GM21390 (cell line): ENCODE results near the gene MED23.

Experiments used
- ATAC-seq: cut with Tn5 transposase; IDR thresholded peaks from one replicate; pipeline ENCODE4 v1.9.1; 2021; ENCODE audit not compliant: unreplicated experiment

Gene MED23

GRCh38 chr6:131627724-131628682 is at the start of gene MED23:
MED23 (minus strand) TSS chr6:131628242; CDS start chr6:131628049, 193 bp downstream.
- peak; percentile 98 for ATAC-seq

DNA sequence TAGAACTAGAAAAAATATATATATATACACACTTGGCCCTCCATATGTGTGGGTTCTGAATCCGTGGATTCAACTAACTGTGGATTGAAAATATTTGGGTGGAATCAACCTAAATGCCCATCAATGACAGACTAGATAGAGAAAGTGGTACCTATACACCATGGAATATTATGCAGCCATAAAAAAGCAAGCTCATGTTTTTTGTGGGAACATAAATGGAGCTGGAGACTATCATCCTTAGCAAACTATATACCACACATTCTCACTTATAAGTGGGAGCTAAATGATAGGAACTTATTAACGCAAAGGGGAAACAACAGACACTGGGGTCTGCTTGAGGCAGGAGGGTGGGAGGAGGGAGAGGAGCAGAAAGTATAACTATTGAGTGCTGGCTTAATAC is 45.1 kb upstream of the MED23 start:
- ATAC-seq: no peak

GRCh38 chr6:131669891-131670290 is 41.8 kb upstream of the MED23 start:
- ATAC-seq: no peak

- no peak for ATAC-seq
Measured at GRCh38 chr6:131663578-131664165, 35.6 kb upstream of the MED23 start.

DNA sequence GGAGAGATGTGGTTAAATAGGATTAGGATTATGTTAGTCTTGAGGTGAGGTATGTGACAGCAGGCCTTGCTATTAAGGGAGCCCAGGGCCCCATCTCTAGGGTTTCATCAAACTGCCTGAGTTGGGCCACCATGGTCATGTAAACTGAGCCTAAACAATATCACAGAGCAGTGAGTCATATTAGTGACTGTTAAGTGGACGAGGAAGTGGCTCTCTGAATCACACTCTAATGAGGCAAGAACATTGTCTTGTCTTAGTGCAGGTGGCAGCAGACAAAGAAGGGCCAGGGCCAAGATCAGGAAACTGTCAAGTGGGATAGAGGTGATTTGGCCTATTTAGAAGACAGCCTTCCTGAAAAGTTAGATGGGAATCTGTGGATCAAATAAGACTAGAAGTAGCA is 32.2 kb upstream of the MED23 start:
- no peak for ATAC-seq

DNA sequence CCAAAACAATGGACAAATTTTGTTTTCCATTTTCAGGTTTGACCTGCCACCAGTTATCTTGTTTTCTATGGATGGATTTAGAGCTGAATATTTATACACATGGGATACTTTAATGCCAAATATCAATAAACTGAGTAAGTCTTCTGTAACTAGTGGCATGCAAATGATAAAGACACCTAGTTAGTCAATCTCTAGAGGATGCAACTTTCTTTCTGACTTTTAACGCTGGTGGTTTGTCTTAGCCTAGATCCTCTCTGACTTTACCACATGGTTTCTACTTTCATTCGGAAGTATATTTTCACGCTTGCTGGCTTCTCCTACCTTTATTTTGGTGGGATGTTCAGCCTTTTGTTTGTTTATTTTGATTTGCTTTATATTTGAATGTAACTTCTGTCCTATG is 30.2 kb upstream of the MED23 start:
- ATAC-seq: no peak

DNA sequence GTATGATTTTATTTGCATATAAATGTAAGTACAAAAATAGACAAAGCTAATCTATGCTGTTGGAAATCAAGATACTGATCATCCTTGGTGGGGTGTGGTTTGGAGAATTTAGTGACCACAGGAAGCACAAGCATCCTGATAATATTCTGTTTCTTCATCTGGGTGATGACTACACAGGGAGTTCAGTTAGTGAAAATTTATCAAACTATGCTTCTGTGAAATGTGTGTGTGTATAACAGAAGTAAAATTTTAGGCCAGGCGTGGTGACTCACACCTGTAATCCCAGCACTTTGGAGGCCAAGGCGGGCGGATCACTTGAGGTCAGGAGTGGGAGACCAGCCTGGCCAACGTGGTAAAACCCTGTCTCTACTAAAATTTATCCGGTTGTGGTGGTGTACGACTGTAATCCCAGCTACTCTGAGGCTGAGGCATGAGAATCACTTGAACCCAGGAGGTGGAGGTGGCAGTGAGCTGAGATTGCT is 29.6 kb upstream of the MED23 start:
- ATAC-seq: no peak

GRCh38 chr6:131657222-131657621 is 29.2 kb upstream of the MED23 start:
- ATAC-seq: no peak

DNA sequence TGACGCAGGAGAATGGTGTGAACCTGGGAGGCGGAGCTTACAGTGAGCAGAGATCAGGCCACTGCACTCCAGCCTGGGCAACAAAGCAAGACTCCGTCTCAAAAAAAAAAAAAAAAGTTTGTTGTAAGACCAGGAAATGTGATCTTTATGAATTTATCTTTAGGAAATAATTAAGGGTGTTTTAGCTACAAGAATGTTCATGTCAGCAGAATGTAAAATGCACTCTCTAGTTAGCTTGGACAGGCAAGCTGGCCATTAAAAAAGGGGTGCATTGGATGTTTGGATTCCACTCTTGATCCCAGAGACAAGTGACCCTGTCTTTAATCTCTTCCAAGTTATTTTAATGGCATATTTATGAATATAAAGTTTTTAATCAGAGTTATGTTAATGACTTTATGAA is 28.6 kb upstream of the MED23 start:
- ATAC-seq: no peak

- no peak for ATAC-seq
Measured at GRCh38 chr6:131655951-131656350, 27.9 kb upstream of the MED23 start.

DNA sequence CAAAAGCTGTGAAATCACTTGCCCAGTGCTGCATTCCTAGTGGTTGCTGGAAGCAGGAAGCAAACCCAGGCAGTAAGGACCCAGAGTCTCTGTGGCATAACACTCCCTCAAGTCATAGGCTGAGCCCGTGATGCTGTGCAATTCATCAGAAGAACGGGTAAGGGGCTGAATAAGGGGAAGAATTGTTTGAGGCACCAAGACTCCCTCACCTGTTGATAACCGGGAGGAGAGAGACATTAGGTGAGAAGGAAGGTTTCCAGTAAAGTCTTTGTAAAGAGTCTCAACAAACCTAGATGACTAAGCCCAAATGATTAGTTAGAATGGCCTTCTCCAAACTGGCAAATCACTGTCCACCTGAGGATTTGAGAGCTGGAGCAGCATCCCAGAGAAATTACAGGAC is 27.3 kb upstream of the MED23 start:
- no peak for ATAC-seq

GRCh38 chr6:131654326-131654725 is 26.3 kb upstream of the MED23 start:
- no peak for ATAC-seq

- ATAC-seq: no peak
Measured at GRCh38 chr6:131652472-131652871, 24.4 kb upstream of the MED23 start.

DNA sequence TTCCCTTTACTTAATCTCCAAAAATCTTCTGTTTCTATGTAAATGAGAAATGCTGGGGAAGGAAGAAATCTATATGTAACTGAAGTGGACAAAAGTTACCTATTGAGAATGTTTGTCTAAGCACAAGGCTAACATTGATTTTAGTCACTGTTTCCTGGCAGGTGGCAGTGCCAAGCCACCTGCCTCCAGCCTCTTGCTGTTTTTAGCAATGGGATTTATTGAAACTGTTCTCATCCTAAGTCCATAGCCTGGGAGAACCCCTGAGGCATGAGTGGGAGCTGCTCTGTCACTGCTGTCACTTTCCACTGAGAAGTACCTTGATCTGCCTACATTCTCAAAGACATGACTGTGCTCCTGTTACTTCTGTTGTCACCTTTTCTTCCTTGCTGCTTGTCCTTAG is 23.7 kb upstream of the MED23 start:
- ATAC-seq: no peak

- ATAC-seq: no peak
Measured at GRCh38 chr6:131646249-131646670, 18.2 kb upstream of the MED23 start.

DNA sequence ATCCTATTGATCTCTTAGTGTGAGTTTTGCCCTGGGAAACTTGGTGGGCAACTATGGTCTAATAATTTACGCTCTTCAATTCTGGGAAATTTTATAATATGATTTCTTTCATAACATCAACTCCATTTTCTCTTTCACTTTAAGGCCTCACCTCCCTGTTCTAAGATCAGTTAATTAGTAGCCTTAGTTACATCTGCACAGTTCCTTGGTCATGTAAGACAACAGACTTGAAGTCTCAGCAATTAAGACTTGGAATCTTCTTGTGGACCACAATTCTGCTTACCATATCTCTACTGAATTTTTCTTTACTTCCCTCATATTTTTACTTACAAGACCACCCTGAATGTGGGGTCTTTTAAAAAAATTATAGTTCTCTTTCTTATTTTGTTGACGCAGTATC is 17.8 kb upstream of the MED23 start:
- no peak for ATAC-seq

DNA sequence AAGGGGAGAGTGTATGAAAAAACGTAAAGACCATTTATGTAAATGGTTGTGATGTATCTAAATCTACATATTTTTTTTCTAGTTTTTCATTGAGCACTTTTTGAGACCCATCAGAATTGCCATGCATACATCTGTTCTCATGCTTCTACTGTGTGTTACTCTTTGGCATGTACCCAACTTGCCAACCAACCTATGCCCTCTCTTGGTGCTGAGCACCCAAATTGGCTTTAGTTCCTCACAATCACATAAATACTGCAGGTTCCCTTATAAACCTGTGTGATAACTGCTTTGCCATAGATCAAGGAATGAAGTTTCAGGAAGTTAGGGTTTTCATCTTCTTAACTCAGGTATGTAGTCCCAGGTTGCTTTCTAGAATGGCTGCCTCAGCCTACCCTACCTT is 16.9 kb upstream of the MED23 start:
- no peak for ATAC-seq

GRCh38 chr6:131643855-131644460 is 15.9 kb upstream of the MED23 start:
- no peak for ATAC-seq

GRCh38 chr6:131642987-131643611 is 15.1 kb upstream of the MED23 start:
- ATAC-seq: no peak

DNA sequence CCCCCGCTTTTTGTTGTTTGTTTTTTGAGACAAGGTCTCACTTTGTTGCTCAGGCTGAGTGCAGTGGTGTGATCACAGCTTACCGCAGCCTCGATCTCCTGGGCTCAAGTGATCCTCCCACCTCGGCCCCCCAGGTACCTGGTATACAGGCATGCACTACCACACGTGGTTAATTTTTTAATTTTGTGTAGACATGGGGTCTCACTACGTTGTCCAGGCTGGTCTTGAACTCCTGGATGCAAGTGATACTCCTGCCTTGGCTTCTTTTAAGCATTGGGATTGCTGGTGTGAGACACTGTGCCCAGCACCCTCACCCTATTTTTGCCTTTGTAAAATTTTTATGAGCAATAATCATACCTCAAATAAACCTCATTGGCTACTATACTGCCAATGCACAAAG is 14.5 kb upstream of the MED23 start:
- no peak for ATAC-seq

DNA sequence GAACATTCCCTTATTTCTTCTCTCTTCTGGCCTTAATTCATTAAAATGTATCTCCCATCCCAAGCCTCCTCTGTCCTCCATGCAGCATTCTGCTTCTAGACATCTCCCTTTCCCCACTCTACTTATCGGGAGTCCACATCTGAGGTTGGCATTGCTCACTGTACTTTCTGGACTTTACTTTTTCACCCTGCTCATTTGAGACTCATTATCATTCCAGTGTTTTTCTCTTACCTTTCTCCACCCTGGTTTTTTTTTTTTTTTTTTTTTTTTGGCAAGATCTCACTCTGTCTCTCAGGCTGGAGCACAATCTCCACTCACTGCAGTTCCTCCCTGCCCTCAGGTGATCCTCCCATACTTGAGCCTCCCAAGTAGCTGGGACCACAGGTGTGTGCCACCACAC is 13.5 kb upstream of the MED23 start:
- ATAC-seq: no peak
